Islet precursor cell (in vitro differentiated cells): ENCODE data around the gene CHRM1.
"Not testable (repeated sequence)": the region's sequence is repeated elsewhere in the genome, so short reads cannot be mapped to it uniquely, and the experiment has no call there.

Source experiments
- DNase-seq: peaks from one replicate; pipeline ENCODE4 v3.0.0-alpha.2; 2018

The CHRM1 gene

GRCh38 chr11:62921201-62921572 lies at the start of gene CHRM1:
Gene CHRM1, minus strand, starts transcription at chr11:62921363. Its CDS starts 10,263 bp downstream, at chr11:62911100.
- peak; percentile 40 for DNase-seq

GRCh38 chr11:62965574-62965973 lies 44.4 kb upstream of the CHRM1 start:
- peak; percentile 20 for DNase-seq

- no peak for DNase-seq
These were observed 41.2 kb upstream of the CHRM1 start for GRCh38 chr11:62962391-62962790.

- peak; percentile 15 for DNase-seq
These were observed 39.9 kb upstream of the CHRM1 start for GRCh38 chr11:62961017-62961570.

GRCh38 chr11:62959422-62959980 lies 38.3 kb upstream of the CHRM1 start:
- peak; percentile 37 for DNase-seq

- peak; percentile 17 for DNase-seq
These were observed 37.6 kb upstream of the CHRM1 start for GRCh38 chr11:62958547-62959421.

GRCh38 chr11:62957147-62957546 lies 36.0 kb upstream of the CHRM1 start:
- DNase-seq: peak; percentile 22

- peak; percentile 30 for DNase-seq
These were observed 33.3 kb upstream of the CHRM1 start for GRCh38 chr11:62954478-62954877.

- no peak for DNase-seq
These were observed 32.6 kb upstream of the CHRM1 start for GRCh38 chr11:62953811-62954210.

GRCh38 chr11:62948765-62949320 lies 27.7 kb upstream of the CHRM1 start:
- DNase-seq: peak; percentile 38

- not testable (repeated sequence) for DNase-seq
These were observed 24.4 kb upstream of the CHRM1 start for GRCh38 chr11:62945538-62945937.

- DNase-seq: not testable (repeated sequence)
These were observed 16.4 kb upstream of the CHRM1 start for GRCh38 chr11:62937528-62937927.

GRCh38 chr11:62934496-62934785 lies 13.3 kb upstream of the CHRM1 start:
- no peak for DNase-seq

GRCh38 chr11:62933750-62934495 lies 12.8 kb upstream of the CHRM1 start:
- no peak for DNase-seq

- DNase-seq: no peak
These were observed 12.1 kb upstream of the CHRM1 start for GRCh38 chr11:62933285-62933684.

- no peak for DNase-seq
These were observed 10.5 kb upstream of the CHRM1 start for GRCh38 chr11:62931499-62932278.

GRCh38 chr11:62930666-62931065 lies 9.5 kb upstream of the CHRM1 start:
- no peak for DNase-seq

GRCh38 chr11:62930157-62930556 lies 9.0 kb upstream of the CHRM1 start:
- DNase-seq: peak; percentile 41

- DNase-seq: peak; percentile 48
These were observed 6.8 kb upstream of the CHRM1 start for GRCh38 chr11:62928011-62928410.

GRCh38 chr11:62926680-62927455 lies 5.7 kb upstream of the CHRM1 start:
- DNase-seq: peak; percentile 51
